ENCODE measurements around the gene RANBP1.

GRCh38 chr22:20149257-20150250, 33.6 kb downstream of the RANBP1 start:
- TF ChIP-seq EZH2 (IDR thresholded peaks at IDR 0.05; ENCODE audit: borderline replicate concordance, low read depth, low read length), result no peak
- TF ChIP-seq E2F4 (CRISPR knock-in tag; IDR thresholded peaks at IDR 0.05; ENCODE audit: low read depth), result no peak
- no peak for TF ChIP-seq MXI1 (IDR thresholded peaks at IDR 0.05; ENCODE audit: low read depth, low read length)
- TF ChIP-seq ZNF398 (CRISPR knock-in tag; IDR thresholded peaks at IDR 0.05), result no peak
- no peak for TF ChIP-seq REST (IDR thresholded peaks at IDR 0.05; ENCODE audit: borderline replicate concordance)
- TF ChIP-seq REST (CRISPR knock-in tag; IDR thresholded peaks at IDR 0.05; ENCODE audit: low read depth), result no peak
- no peak for TF ChIP-seq BACH1 (tag; IDR thresholded peaks at IDR 0.05)
- no peak for TF ChIP-seq HDAC2 (IDR thresholded peaks at IDR 0.05)
- TF ChIP-seq CHD1 (IDR thresholded peaks at IDR 0.05; ENCODE audit: low read length), result no peak
- no peak for TF ChIP-seq RBM17 (IDR thresholded peaks at IDR 0.05; ENCODE audit: borderline replicate concordance, low read depth, low read length)
- TF ChIP-seq CBX3 (IDR thresholded peaks at IDR 0.05; ENCODE audit: borderline replicate concordance in 1 of 2, low read length in 2 of 2), result no peak
- no peak for TF ChIP-seq CTCF (IDR thresholded peaks at IDR 0.05 in 2 of 3, conservative IDR thresholded peaks at IDR 0.05 in 1 of 3; ENCODE audit: insufficient read depth in 2 of 3, low read depth in 1 of 3, low read length in 3 of 3)
- no peak for TF ChIP-seq ZNF512 (tag; IDR thresholded peaks at IDR 0.05)
- TF ChIP-seq LARP7 (IDR thresholded peaks at IDR 0.05), result no peak
- no peak for TF ChIP-seq ZBTB34 (CRISPR knock-in tag; IDR thresholded peaks at IDR 0.05)

Measured in K562 (cell line).